GM21576 (cell line): ENCODE data around the gene D2HGDH.
"Not testable (repeated sequence)": the region's sequence is repeated elsewhere in the genome, so short reads cannot be mapped to it uniquely, and the experiment has no call there.

ENCODE experiments used
- ATAC-seq: cut with Tn5 transposase; IDR thresholded peaks from one replicate; pipeline ENCODE4 v1.9.1; 2021; ENCODE audit warnings: mild to moderate bottlenecking, moderate library complexity; ENCODE audit not compliant: unreplicated experiment

Gene D2HGDH

GRCh38 chr2:241788572-241788971, 54.1 kb downstream of the D2HGDH start:
- no peak for ATAC-seq

- not testable (repeated sequence) for ATAC-seq
Observed at GRCh38 chr2:241791385-241791784, 57.0 kb downstream of the D2HGDH start.

DNA sequence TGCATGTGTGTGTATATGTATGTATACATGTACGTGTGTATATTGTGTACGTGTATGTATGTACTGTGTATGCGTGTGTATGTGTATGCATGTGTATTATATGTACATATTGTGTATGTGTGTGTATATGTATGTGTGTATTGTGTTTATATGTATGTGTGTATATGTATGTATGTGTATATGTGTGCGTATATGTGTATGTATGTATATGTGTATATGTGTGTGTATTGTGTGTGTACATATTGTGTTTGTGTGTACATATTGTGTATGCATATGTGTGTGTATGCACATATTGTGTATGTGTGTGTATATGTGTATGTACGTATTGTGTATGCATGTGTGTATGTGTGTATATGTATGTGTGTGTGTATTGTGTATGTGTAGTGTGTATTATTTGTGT, 59.0 kb downstream of the D2HGDH start:
- no peak for ATAC-seq

- ATAC-seq, result no peak
Observed at GRCh38 chr2:241794250-241794823, 59.9 kb downstream of the D2HGDH start.

DNA sequence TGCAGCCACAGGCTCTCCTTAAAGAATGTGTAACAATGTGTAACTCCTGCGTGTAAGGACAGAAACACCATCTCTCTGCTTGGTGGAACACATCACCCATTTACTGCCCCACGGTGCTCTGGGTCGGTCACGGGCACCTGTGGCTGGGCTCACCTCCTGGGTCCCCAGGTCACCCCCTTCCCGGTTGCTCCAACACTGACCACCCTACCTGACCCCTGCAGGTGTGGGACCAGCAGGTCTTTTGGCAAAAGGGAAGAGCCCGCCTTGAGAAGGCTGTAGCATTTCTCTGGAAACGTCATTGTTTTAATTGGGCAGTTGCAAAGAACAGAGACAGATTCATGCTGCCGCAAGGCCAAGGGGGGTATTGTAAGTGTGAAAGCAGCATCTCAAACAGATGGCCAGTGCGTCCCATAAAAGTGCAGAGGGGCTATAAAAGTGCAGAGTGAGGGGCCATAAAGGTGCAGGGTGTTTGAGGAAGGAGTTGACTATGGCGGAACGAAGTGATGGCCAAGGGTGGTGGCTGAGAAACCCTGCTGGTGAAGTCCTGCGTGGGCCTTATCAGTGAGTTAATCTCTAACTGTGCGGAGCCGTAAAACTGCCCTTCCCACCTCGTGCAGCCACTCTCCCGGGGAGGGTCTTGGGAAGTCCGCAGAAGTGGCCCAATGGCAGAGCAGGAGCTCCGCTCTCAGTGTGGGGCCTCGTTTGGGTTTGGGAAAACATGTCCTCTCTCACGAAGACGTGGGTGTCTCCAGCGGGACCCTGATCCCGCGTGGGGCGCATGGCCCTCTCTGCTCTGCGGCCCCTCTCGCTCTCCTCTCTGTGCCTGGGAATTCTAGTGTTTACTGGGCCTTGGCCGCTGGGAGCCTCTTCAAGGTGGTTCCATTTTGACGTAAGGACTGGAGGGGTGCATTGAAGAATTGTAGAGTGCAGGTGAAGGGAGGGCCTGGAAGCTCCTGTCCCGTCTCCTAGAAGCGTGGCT, 60.9 kb downstream of the D2HGDH start:
- ATAC-seq, result no peak

GRCh38 chr2:241796209-241796608, 61.8 kb downstream of the D2HGDH start:
- ATAC-seq, result no peak

GRCh38 chr2:241796610-241797138, 62.2 kb downstream of the D2HGDH start:
- no peak for ATAC-seq

DNA sequence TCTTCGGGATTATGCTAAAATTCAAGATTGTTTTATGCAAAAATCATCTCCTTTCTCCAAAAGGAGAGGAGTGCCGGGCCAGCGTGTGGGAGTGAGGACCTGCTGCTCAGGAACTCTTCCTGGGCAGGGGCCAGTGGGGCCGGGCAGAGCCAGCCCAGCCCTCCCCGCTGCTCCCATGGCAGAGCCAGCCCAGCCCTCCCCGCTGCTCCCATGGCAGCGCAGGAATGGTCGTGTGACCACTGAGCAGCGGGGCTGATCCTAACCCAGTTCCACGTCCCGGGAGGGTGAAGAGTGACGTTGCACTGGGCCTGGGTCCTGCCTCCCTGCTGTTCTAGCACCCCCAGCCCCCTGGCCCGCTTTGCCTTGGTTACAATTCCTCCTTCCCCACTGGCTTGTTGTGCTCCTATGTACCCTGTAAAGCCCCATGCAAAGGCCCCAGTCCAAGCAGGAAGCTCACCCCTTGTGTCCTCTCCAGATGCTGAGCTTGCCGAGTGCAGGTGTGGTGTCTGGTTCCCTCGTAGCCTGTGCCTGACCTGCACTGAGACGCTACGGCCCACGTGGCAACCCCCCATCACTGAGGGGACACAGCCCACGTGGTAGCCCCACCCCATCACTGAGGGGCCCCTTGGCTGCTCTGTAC, 63.1 kb downstream of the D2HGDH start:
- no peak for ATAC-seq

DNA sequence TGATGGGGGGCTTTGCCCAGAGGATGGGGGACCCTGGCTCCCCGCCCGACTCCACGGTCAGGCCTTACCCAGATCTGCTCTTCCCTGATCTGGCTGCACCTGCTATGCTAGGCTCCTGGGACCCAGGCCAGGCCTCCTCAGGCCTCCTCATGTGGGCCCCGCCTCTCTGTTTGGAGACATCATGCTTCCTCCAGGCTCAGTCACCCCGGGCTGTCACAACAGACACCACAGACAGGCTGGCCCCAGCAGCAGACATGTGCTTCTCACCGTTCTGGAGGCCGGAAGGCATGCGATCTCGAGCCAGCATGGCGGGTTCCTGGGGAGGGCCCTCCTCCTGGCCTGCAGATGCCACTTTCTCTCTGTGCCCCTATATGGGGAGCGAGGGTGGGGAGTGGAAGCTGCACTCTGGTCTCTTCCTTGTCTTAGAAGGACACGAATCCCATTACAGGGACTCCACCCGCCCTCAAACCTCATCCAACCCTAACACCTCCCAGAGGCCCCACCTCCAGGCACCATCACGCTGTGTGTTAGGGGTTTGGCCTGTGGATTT, 63.7 kb downstream of the D2HGDH start:
- no peak for ATAC-seq

- no peak for ATAC-seq
Observed at GRCh38 chr2:241798631-241799521, 64.4 kb downstream of the D2HGDH start.

DNA sequence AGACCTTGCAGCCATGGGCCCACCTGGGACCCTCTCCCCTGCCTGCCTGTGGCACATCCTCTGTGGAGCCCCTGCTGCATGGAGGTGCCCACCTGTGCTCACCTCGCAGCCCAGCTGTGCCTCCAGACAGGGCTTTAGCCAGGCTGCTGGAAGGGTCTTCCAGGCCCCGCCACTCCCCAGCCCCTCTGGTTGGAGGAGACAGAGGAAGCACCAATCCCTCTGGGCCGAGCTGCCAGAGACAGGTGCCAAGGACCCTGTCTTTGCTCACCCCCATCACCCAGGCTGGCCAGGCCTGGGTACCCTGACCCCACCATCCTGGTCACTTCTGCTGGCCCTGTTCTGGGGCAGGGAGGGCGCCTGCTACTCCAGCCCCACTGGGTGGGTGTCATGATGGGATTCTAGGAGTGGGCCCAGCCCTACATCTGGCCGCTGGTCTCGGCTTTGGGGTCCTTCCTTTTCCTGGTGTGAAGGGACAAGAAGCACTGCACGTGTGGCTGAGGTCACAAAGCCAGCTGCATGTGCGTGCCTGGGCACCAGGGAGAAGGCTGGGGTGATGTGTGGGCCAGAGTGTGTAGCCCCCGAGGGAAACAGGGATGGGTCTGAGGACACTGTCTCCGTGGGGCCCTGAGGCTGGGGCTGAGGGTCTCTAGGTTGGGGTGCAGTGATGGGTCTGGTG, 65.2 kb downstream of the D2HGDH start:
- no peak for ATAC-seq

GRCh38 chr2:241800198-241800903, 65.9 kb downstream of the D2HGDH start:
- not testable (repeated sequence) for ATAC-seq

- ATAC-seq, result no peak
Observed at GRCh38 chr2:241801611-241802420, 67.4 kb downstream of the D2HGDH start.

- no peak for ATAC-seq
Observed at GRCh38 chr2:241802421-241803318, 68.2 kb downstream of the D2HGDH start.

DNA sequence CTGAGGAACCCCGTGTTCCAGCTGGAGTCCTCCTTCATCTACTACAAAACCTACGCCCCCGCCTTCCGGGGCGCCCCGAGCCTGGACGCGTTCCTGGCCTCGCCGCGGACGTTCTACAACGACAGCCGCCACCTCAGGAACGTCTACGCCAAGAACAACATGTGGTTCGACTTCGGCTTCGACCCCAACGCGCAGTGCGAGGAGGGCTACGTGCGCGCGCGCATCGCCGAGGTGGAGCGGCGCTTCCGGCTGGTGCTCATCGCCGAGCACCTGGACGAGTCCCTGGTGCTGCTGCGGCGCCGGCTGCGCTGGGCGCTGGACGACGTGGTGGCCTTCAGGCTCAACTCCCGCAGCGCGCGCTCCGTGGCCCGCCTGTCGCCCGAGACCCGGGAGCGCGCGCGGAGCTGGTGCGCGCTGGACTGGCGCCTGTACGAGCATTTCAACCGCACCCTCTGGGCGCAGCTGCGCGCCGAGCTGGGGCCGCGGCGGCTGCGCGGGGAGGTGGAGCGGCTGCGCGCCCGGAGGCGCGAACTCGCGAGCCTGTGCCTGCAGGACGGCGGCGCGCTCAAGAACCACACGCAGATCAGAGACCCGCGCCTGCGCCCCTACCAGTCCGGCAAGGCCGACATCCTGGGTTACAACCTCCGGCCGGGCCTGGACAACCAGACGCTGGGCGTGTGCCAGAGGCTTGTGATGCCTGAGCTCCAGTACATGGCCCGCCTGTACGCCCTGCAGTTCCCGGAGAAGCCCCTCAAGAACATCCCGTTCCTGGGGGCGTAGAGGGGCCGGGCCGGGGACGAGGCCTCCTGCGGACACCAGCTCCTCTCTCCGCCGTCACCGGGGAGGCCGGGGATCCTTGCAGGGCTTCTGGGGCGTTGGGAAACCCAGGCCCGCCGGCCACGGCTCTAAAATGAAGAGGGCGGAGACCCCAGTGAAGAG, 69.2 kb downstream of the D2HGDH start:
- peak; percentile 50 for ATAC-seq
